IPS DF 19.7 (cell line): ENCODE data around the gene PDIA4.
"Not testable (repeated sequence)": the region's sequence is repeated elsewhere in the genome, so short reads cannot be mapped to it uniquely, and the experiment has no call there.

Experiments used
- DNase-seq: peaks from one replicate; pipeline ENCODE4 v3.0.0-alpha.2; 2013; ENCODE audit warnings: low read depth, low spot score

Gene PDIA4, protein sequence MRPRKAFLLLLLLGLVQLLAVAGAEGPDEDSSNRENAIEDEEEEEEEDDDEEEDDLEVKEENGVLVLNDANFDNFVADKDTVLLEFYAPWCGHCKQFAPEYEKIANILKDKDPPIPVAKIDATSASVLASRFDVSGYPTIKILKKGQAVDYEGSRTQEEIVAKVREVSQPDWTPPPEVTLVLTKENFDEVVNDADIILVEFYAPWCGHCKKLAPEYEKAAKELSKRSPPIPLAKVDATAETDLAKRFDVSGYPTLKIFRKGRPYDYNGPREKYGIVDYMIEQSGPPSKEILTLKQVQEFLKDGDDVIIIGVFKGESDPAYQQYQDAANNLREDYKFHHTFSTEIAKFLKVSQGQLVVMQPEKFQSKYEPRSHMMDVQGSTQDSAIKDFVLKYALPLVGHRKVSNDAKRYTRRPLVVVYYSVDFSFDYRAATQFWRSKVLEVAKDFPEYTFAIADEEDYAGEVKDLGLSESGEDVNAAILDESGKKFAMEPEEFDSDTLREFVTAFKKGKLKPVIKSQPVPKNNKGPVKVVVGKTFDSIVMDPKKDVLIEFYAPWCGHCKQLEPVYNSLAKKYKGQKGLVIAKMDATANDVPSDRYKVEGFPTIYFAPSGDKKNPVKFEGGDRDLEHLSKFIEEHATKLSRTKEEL

DNA sequence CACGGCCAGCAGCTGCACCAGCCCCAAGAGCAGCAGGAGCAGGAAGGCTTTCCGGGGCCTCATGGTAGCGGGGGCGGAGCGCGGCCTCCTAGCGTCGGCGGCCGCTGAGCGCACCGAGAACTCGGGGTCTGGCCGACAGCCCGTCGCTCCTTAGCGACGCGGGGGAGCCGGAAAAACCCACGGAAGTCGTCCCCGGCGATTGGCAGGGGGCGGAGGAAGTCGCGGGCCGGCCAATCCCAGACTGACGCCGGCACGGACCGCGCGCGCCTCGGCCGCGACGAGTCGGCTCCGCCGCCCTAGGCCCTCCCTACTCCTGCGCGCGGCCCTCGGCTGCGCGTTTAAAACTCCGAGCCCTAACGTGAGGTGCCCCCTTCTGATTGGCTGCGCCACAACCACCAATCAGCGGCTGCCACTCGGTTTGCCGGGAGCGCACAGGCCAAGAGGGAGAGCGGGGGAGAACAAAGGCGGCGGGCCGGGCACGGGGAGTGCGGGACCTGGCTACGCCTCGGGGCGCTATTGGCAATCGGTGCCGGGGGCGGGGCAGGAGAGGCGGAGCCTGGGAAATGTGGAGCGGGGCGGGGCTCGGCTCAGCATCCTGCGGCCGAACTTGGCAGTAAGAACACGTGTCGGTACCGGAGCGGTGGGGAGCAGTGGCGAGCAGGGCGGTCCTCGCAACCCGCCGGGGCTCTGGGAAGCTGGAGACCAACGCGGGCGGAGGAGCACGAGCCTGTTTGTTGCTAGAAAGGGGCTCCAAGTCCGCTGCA lies at the start of gene PDIA4:
Gene PDIA4 (minus strand): TSS at position 160 of the 764 bp plus-strand sequence. CDS start 97 bp downstream, at position 63.
- peak; percentile 95 for DNase-seq

DNA sequence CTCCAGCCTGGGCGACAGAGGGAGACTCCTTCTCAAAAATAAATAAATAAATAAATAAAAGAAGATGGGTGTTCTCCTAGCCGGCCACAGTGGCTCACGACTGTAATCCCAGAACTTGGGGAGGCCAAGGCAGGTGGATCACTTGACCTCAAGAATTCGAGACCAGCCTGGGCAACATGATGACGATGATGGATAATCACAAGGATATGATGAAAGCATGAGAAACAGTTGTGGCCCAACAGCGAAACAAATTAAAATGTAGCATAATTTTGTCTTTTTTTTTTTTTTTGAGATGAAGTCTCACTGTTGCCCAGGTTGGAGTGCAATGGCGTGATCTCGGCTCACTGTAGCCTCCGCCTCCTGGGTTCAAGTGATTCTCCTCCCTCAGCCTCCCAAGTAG lies 49.3 kb upstream of the PDIA4 start:
- DNase-seq, result no peak

DNA sequence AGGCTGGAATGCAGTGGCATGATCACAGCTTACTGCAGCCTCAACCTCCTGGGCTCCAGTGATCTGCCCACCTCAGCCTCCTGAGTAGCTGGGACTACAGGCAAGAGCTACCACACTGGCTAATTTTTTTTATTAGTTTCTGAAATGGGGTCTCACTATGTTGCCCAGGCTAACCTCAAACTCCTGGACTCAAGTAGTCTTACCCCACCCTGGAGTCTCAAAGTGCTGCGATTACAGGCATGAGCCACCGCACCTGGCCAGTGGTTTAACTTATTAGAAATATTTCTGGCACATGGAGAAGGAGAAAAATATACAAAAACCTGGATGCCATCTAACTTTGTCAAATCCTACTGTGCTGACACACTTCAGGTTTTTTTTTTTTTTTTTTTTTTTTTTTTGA lies 47.0 kb upstream of the PDIA4 start:
- DNase-seq, result no peak

DNA sequence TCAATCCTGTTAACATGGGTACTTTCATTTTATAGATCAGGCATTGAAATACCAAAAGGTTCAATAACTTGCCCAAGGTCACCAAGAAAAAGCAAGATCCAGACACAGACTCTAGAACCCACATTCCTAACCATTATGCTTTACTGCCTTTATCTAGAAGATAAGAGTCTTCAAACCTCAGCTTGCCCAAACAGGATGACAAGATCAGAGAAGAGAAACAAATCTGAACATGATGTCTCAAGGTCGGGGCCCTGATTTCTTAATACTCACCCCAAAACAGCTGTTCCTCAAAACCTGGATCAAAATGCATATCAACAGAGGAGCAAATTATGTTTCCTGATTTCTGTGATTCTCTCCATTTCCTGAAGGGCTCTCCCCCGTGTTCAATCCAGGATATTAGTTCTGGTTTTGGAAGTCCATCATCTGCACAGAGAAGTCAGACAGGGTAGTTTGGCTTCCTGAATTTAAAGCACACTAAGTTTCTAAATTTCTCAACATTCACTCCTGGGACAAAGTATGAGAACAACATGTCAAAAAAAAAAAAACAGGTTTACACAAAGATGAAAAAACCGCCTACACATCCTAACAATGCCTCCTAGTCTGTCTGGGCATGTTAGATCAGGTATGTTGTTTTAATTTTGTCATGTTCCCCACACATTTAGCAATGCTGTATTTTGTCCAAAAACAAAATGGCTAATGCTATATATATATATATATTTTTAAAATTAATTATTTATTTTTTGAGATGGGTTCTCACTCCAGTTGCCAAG lies 46.0 kb upstream of the PDIA4 start:
- DNase-seq, result no peak

DNA sequence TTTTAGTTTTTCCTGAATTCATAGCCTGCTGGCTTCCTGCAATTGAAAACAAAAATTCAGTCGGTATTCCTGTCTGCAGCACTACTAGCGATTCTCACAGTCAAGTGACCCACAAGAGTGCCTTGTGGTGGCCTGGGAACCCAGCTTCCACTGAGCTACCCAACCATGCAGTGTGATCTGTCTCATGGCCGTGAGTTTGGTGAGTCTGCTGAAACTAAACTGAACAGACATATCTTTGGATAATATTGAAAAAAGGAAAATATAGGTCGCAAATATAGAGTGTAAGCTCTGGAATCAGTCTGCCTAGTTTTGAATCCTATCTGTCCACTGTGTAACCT lies 44.1 kb upstream of the PDIA4 start:
- DNase-seq, result no peak

DNA sequence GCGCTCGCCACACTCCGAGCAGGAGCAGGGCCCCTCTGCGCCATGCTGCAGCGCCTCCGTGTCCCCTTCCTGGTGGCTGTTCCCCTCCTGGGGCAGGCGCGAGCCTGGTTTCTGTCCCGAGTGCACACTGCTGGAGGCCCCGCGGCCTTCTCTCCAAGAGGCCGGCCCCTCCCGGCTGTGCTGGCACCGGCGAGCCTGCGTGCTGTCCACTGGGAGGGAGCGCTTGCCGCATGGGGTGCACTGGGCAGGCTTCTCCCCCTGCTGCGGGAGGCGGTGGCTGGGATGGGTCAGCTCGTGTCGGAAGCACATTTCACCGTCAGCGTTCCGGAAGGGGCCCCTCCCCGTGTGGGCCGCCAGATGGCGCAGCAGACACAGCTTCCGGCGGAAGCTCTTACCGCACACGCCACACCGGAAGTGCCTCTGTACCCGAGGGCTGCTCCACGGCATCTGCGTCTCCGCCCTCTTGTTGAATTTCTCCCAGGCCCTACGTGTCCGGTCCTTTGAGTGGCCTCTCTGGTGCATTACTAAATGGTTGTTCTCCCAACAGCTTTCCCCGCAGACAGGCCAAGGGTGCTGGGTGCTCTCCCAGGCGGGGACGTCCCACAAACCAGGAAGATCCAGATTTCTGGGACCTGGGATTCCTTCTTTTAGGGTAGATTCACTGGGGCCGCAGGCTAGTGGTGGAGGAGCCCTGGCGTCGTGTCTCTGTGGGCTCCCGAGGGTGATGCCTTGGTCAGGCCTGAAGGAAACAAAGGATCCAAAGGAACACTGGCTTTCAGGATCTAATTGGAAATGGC lies 43.5 kb upstream of the PDIA4 start:
- no peak for DNase-seq

DNA sequence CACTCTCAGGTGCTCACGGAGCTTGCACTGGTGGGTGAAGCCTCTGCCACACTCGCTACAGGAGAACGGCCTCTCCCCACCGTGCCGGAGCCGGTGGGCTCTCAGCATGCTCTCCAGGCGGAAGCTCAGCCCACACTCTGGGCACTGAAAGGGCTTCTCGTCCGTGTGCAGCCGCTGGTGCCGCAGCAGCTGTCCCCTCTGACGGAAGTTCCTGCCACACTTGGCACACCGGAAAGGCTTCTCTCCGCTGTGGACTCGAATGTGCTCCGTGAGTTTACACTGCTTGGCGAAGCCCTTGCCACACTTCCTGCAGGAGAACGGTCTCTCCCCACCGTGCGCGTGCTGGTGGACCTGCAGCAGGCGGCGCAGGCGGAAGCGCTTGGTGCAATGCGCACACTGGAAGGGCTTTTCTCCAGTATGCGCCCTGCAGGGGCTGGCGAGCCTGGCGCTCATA lies 42.9 kb upstream of the PDIA4 start:
- DNase-seq, result no peak

DNA sequence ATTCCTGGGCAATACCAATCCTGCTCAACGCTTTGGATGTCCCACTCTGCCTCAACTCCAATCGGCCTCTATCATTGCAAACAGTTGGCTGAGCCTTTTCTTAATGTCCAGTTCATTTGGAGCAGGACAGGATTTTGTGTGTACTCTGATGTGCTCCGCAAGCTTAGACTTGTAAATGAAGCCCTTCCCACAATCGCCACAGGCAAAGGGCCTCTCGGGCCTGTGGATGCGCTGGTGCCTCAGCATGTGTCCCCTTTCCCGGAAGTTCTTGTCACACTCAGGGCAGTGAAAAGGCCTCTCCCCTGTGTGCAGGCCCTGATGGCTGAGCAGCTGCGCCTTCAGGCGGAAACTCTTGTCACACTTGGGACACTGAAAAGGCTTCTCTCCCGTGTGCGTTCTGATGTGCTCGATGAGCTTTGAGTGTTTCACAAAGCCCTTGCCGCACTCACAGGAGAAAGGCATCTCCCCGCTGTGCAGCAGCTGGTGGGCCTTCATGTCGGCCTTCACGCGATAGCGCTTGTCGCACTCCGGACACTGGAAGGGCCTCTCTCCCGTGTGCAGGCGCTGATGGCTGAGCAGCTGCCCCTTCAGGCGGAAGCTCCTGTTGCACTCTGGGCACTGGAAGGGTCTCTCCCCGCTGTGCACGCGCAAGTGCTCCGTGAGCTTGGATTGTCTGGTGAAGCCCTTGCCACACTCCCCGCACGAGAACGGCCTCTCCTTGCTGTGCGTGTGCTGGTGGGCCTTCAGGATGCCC lies 42.2 kb upstream of the PDIA4 start:
- no peak for DNase-seq

DNA sequence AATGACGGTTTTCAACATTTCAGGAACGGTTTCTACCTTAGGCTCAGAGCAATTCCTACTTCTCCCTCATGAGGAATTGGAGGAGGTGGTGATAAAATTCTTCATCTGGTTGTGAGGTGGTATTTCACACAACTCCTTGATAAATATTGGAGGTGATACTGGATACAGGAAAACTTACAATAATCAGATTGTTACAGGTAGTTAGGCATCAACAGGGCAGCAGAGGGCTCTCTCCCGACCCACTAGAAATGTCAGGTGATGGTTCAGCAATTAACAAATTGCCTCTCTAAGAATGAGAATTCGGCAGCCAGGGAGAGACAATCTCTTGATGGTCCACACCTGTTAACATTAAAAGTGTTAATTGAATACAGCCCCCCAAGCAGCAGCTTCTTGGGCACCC lies 39.6 kb upstream of the PDIA4 start:
- no peak for DNase-seq

DNA sequence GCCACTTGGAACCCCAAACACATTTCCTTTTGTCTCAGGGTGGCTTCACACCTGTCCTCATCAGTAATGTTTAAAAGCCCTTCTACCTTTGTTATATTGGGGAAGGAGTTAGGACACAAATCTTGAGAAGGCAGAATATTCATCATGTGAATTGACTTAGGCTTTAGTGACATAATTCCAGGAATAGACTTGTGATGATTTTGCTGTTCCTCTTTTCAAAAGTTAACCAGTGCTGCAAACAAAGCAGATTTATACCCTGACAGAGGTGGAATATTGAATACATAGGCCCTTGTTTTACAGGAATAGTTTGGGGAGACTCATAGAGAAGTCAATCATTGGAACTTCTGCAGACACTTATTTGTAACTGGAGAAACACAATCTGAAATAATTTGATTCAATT lies 35.2 kb upstream of the PDIA4 start:
- DNase-seq, result no peak

DNA sequence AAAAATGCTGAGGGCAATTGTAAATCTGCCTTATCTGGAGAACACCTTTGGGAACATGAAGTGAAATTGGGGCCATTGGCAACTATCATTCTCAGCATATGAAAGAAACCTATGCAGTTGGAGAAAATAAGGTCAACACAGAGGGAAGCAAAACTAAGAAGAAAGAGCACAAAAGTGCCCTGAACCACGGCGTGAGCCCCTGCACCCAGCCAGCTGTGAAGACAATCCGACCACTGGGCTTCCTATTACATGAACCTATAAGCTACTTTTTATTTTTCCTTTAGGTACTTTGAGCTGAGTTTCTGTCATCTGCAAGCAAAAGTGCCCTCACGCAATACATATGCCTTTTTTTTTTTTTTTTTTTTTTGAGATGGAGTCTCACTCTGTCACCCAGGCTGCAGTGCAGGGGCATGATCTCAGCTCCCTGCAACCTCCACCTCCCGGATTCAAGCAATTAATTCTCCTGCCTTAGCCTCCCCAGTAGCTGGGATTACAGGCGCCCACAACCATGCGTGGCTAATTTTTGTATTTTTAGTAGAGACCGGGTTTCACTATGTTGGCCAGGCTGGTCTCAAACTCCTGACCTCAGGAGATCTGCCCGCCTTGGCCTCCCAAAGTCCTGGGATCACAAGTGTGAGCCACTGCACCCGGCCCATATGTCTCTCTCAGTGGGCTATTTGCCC lies 34.1 kb upstream of the PDIA4 start:
- not testable (repeated sequence) for DNase-seq

DNA sequence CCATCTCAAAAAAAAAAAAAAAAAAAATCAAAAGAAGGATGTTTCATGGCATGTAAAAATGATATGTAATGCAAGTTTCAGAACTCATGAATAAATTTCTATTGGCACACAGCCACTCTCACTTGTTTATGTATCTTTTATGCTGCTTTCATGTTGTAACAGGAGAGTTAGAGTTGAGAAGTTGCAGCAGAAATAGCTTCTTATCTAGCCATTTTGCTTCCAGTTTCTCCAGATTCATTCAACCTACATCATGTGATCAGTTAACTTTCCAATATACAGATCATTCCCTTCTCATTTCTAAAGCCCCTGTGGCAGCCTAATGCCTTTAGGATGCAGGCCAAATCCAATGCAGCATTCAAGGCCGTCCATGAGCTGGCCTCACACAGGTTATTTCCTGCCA lies 31.9 kb upstream of the PDIA4 start:
- no peak for DNase-seq

DNA sequence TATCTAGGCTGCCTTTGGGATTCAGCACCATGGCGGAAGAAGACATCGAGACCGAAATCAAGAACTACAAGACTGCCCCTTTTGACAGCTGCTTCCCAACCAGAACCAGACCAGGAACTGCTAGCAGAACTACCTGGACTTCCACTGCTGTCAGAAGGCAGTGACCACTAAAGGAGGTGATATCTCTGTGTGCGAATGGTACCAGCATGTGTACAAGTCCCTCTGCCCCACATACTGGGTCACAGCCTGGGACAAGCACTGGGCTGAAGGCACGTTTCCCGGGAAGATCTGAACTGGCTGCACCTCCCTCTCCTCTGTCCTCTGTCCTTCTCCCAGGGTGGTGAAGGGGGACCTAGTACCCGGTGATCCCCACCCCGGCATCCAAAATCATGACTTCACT lies 25.6 kb upstream of the PDIA4 start:
- DNase-seq, result no peak

DNA sequence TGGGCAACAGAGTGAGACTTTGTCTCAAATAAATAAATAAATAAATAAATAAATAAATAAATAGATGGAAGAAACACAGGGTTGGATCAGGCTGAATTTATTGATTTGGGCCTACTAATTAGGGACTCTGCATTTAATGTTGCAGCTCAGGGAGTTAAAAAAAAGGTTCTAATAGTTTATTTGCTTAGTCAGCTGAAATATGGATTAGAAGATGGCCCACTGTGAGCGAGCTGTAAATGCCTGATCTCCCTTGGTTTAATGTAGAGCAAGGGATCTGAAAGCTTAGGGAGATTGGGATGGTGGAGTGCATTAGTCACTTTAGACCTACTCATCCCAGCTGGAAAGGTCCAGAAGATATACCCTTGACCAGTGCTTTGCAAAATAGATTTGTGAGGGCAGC lies 25.1 kb upstream of the PDIA4 start:
- no peak for DNase-seq

DNA sequence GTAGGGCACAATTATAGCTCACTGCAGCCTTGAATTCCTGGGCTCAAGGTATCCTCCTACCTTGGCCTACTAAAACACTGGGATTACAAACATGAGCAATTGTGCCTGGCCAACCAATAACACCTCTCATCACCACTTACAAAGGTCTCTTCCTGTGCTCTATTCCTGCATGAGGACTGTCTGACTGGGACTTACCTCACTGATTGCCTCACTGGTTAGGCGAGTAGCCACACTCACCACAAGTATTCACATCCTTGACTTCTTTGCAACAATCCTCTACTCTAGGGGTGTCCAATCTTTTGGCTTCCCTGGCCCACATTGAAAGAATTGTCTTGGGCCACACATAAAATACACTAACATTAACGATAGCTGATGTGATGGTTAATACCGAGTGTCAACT lies 22.6 kb upstream of the PDIA4 start:
- DNase-seq, result no peak

DNA sequence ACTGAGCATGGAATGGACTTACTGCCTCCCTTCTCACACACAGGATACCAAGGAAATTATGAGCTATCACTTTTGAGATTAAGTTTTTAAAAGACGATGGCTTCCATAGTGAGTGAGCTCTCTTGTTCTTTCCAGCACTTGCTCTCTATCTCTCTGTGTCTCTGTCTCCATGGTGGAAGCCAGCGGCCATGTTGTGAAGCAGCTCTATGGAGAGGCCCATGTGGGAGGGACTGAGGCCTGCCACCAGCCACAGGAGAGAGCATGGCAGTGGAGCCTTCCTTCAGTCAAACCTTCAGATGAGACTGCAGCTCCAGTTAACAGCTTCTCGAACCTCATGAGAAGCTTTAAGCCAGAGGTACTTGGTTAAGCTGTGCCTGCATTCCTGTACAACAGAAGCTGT lies 20.5 kb upstream of the PDIA4 start:
- no peak for DNase-seq

DNA sequence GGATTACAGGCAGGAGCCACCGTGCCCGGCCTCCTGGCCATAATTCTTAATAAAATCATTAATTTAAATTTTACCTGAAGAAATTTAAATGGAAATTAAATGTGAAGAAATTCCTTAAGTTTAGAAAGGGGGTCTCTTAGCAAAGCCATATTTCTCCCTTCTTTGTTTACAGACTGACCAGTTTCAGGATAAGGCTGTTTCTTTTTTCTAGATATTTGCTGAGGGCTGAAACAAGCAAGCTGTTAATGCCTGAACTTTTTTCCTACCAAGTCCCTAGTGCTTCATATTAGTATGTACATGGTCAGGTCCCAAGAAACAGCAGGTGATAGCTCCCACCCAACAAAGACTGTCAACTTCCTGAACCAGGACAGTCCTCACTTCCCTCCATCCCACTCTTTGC lies 18.1 kb upstream of the PDIA4 start:
- no peak for DNase-seq

DNA sequence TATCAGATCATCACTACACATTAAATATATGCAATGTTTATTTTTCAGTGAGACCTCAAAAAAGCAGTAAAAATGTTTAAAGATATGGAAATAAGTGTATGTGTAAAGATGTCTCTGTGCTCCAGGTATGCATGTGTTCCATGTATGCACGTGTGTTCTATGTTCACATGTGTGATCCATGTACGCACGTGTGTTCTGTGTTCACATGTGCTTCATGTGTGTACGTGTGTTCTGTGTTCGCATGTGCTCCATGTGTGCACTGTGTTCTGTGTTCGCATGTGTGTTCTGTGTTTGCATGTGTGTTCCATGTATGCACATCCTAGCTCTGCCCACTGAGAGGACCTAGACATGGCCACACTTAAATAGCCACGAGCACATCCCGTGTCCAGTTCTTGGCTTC lies 15.6 kb upstream of the PDIA4 start:
- DNase-seq, result no peak

DNA sequence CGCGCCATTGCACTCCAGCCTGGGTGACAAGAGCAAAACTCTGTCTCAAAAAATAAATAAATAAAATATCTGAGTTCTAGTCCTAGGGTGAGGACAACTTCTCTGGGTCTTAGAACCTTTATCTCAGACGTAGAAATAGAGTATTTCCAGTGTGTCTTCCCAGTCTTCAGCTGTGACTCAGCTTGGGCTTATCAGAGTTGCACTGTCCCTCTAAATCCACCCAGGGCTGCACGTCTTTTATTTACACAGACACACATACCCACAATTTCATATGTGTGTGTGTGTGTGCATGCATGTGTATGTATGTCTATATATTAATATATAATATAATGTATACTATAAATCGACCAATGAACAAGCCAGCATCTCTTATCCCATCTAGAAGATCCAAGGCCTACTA lies 13.0 kb upstream of the PDIA4 start:
- DNase-seq, result no peak

DNA sequence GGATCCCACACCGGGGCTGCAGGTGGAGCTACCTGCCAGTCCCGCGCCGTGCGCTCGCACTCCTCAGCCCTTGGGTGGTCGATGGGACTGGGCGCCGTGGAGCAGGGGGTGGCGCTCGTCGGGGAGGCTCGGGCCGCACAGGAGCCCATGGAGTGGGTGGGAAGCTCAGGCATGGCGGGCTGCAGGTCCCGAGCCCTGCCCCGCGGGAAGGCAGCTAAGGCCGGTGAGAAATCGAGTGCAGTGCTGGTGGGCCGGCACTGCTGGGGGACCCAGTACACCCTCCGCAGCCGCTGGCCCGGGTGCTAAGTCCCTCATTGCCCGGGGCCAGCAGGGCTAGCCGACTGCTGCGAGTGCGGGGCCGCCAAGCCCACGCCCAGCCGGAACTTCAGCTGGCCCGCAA lies 10.3 kb upstream of the PDIA4 start:
- DNase-seq, result not testable (repeated sequence)
